Adrenal gland (tissue), 12 donors: ENCODE measurements around the gene SRSF10. TPM values are rescaled to one million over a fixed set of nuclear protein-coding genes. Genes with fewer than 3 reads are reported as not detected.

Experiments
- DNase-seq, 7 donors: peaks; one replicate each; pipeline ENCODE4 v3.0.0-alpha.2; 2019 to 2020
- H3K27ac ChIP-seq, 5 donors: fragments of 200-600 bp; sonication (generic) in 4 of 5; 1 replicate in 3 of 5; 2 replicates in 2 of 5; pipeline versions ENCODE4 v1.5.1 to v1.8.0; 2016 to 2020; ENCODE audit warnings: mild to moderate bottlenecking in 1 of 5
- H3K27me3 ChIP-seq: fragments of 200-600 bp; 2 replicates; pipeline ENCODE4 v1.8.0; 2021
- H3K36me3 ChIP-seq, 2 donors: fragments of 200-600 bp; replicated peaks in 1 of 2; 1 replicate in 1 of 2; 2 replicates in 1 of 2; pipeline versions ENCODE4 v1.5.1 to v1.8.0; 2018 to 2022
- H3K4me1 ChIP-seq, 2 donors: fragments of 200-600 bp; replicated peaks in 1 of 2; 1 replicate in 1 of 2; 2 replicates in 1 of 2; pipeline versions ENCODE4 v1.5.1 to v1.8.0; 2018 to 2021
- H3K4me3 ChIP-seq, 4 donors: fragments of 200-600 bp; sonication (generic) in 3 of 4; one replicate each; pipeline ENCODE4 v1.5.1; 2016 to 2018
- H3K9me3 ChIP-seq, 3 donors: fragments of 200-600 bp; sonication (generic) in 1 of 3; replicated peaks in 1 of 3; 1 replicate in 2 of 3; 2 replicates in 1 of 3; pipeline versions ENCODE4 v1.5.1 to v1.8.0; 2016 to 2021
- CTCF ChIP-seq, 6 experiments: fragments of 450-650 bp in 4 of 6; fragments of 200-600 bp in 2 of 6; sonication (generic) in 1 of 6; IDR thresholded peaks; 1 replicate in 5 of 6; 2 replicates in 1 of 6; pipeline versions ENCODE4 v1.5.1 to v1.8.0; 2016 to 2021; ENCODE audit warnings: antibody characterized with exemption in 6 of 6, mild to moderate bottlenecking in 2 of 6, moderate library complexity in 1 of 6
- POLR2A ChIP-seq, 2 donors: fragments of 450-650 bp; IDR thresholded peaks; one replicate each; pipeline ENCODE4 v1.6.1; 2017; ENCODE audit warnings: antibody characterized with exemption in 2 of 2, mild to moderate bottlenecking in 2 of 2, moderate library complexity in 1 of 2
- WGBS, 4 donors: extraction: QIAGEN DNeasy Blood & Tissue Kit in 2 of 4; methylation state at CpG; one replicate each; pipeline versions ENCODE4 v1.1.5 to v1.1.7; 2013 to 2017; 5-methylcytosine and 5-hydroxymethylcytosine counted together
- intact Hi-C, 2 donors: fragments of 100-400 bp; cut with DNase I; formaldehyde crosslinking; loops; one replicate each; pipeline versions ENCODE4 v1.14.1 to v1.15.0; 2022 to 2023
- polyA plus RNA-seq, 3 donors: library from polyadenylated mRNA; stranded (reverse); fragments of 200-250 nt in 2 of 3; fragments of 350-450 nt in 1 of 3; fragmentation: Illumina TruSeq in 1 of 3; extraction: RNeasy Lipid Tissue Mini Kit (QIAGEN cat#74804) in 1 of 3; gene quantifications; one replicate each; pipeline ENCODE4 v1.2.3, GENCODE V29; 2013 to 2014
- total RNA-seq, 9 donors: library from RNA; depleted of rRNA in 4 of 9; stranded (reverse); fragments of >200 nt in 4 of 9; fragments of 120-200 nt in 1 of 9; fragmentation: NEBNext Ultra II Directional in 1 of 9; extraction: Animal tissue kit (Norgen Biotek cat#: 25700) in 1 of 9; gene quantifications; one replicate each; pipeline versions ENCODE4 v1.1.0 to v1.2.4, GENCODE V29; 2013 to 2023
- donor health status: healthy with polysubstance abuse.
- donor health status: Bipolar disorder and iron deficiency.
- donor health status: DM: yes; HTN: yes; CAD: no.
- donor health status: DM: no; HTN: no; CAD: no.
- donor health status: DM: no; HTN: no; CAD: no.
- donor health status: DM: yes; HTN: yes; CAD: no.

Gene SRSF10
- total and polyA plus RNA-seq, 12 donors = 65.8 to 190 (median 105) TPM

DNA sequence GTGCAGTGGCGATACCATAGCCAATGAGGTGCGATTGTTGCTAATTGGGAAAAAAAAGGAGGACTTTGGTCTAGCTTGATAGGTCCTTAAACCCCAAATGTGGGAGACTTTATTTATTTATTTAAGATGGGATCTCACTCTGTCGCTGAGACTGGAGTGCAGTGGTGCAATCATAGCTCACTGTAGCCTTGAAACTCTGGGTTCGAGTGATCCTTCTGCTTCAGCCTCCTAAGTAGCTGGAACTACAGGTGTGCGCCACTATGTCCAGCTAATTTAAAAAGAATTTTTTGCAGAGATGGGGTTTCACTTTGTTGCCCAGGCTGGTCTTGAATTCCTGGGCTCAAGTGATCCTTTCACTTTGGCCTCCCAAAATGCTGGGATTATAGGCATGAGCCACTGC is 24.0 kb upstream of the SRSF10 start:
- peaks cover 5 to 6% of the 10 kb centered on the region in 2 donors for H3K4me1 ChIP-seq
- H3K27ac ChIP-seq = no peak overlapping the region
- no peaks in the 10 kb centered on the region for H3K9me3 ChIP-seq
- 93 to 96% (median 96%) methylated on average over 5 of the region's 5 CpGs for WGBS, 4 donors
- no peak for TF ChIP-seq CTCF (IDR thresholded peaks at IDR 0.05)
- DNase-seq = peak in 1 of 7 donors; percentile 5
- H3K27me3 ChIP-seq = no peaks in the 10 kb centered on the region
- intact Hi-C loops = no loop called here
- H3K36me3 ChIP-seq = no peaks in the 10 kb centered on the region
- H3K4me3 ChIP-seq = no peak overlapping the region

DNA sequence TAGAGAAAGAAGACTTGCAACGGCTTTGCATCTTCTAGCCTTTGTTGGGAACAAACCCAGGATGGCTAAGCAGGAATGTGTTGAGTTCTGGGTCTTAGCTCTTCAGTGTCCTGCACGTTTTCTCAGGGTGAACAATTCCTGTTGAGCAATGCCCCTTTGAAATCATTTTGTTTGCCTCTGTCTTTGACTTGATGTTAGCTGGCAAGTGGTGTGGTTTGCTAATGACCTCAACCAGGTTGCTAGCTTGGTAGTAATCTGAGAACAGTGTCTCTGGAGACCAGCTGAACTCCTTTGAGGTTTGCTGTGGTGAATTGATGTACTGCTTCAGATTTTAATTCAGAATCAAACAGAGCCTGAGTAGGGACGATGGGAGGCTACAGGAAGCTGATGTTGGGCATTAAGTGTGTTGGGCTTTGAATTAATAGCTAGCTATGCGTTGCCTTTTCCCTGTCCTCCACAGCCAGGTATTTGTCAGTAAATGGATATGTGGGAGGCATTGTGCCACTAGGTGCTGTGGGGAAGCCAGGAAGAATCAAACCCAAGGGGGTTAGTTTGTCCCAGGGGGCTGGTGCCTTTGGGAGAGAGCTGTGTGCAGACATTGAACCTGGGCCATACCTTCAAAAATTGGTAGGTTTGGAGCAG is 23.3 kb upstream of the SRSF10 start:
- no peaks in the 10 kb centered on the region for H3K9me3 ChIP-seq
- H3K4me1 ChIP-seq = peaks cover 6 to 9% of the 10 kb centered on the region in 2 donors
- DNase-seq = no peak
- WGBS, 4 donors = 45 to 59% (median 52%) methylated on average over 4 of the region's 4 CpGs
- H3K4me3 ChIP-seq = no peak overlapping the region
- no peaks in the 10 kb centered on the region for H3K27me3 ChIP-seq
- no peaks in the 10 kb centered on the region for H3K36me3 ChIP-seq
- TF ChIP-seq CTCF (IDR thresholded peaks at IDR 0.05) (no peak), POLR2A (IDR thresholded peaks at IDR 0.05) (no peak)
- intact Hi-C loops = no loop called here
- no peak overlapping the region for H3K27ac ChIP-seq

DNA sequence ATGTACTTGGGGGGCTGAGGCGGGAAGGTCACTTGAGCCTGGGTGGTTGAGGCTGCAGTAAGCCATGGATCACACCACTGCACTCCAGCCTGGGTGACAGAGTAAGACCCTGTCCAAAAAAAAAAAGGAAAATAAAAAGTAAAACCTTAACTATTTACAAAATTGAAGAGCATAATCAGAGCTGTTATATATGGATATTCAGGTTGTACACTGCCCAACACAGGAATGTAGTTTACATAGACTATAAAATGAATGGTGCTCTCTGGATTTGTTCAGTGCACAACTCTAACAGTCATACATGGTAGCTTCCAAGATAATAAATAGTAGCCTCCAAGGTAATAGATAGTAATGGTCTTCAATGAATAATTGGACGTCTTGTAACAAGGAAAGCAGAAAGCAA is 22.6 kb upstream of the SRSF10 start:
- WGBS, 4 donors = 51 to 68% (median 65%) methylated on average over 2 of the region's 2 CpGs
- Histone ChIP-seq H3K27ac (no peak overlapping the region), H3K36me3 (no peaks in the 10 kb centered on the region), H3K9me3 (no peaks in the 10 kb centered on the region), H3K4me1 (peaks cover 6 to 9% of the 10 kb centered on the region in 2 donors), H3K27me3 (no peaks in the 10 kb centered on the region), H3K4me3 (no peak overlapping the region)
- intact Hi-C loops = no loop called here
- DNase-seq = no peak
- TF ChIP-seq POLR2A (IDR thresholded peaks at IDR 0.05) (no peak), CTCF (IDR thresholded peaks at IDR 0.05) (no peak)

DNA sequence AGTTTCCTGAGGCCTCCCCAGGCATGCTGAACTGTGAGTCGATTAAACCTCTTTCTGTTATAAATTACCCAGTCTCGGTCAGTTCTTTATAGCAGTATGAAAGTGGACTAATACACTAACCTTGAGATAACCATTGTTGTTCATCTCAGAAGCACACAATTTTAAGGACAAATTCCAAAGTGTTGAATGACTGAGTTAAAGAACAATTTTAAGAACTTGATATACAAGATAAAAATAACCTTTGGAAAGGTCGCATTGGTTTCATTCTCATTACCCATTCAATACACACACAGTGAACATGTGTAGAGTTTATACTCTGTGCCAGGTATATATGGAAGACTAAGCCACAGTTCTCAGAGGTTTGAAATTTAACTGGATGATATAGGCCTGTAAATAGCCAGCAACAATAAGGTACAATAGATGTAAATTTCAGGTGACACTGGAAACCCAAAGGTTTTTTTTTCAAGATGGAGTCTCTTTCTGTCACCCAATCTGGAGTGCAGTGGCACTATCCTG is 19.1 kb upstream of the SRSF10 start:
- Histone ChIP-seq H3K36me3 (no peaks in the 10 kb centered on the region), H3K9me3 (no peaks in the 10 kb centered on the region), H3K4me1 (peaks cover 6 to 9% of the 10 kb centered on the region in 2 donors), H3K4me3 (no peak overlapping the region), H3K27ac (peak overlapping the region in 4 of 5 donors; percentile 45 to 85 (median 68)), H3K27me3 (no peaks in the 10 kb centered on the region)
- DNase-seq = no peak
- WGBS, 4 donors = 31 to 45% (median 36%) methylated on average over 3 of the region's 3 CpGs
- intact Hi-C loops = no loop called here
- TF ChIP-seq CTCF (IDR thresholded peaks at IDR 0.05) = no peak
- peak in 1 of 2 donors; percentile 9 for TF ChIP-seq POLR2A (IDR thresholded peaks at IDR 0.05)
